Measurements from ENCODE around the gene TMEM25. TPM values are rescaled to one million over a fixed set of nuclear protein-coding genes. Genes with fewer than 3 reads are reported as not detected.
"Not testable (repeated sequence)": the region's sequence is repeated elsewhere in the genome, so short reads cannot be mapped to it uniquely, and the experiment has no call there.

The TMEM25 gene
- total RNA-seq, 1 donor from 2014 or later: 59.5 TPM

DNA sequence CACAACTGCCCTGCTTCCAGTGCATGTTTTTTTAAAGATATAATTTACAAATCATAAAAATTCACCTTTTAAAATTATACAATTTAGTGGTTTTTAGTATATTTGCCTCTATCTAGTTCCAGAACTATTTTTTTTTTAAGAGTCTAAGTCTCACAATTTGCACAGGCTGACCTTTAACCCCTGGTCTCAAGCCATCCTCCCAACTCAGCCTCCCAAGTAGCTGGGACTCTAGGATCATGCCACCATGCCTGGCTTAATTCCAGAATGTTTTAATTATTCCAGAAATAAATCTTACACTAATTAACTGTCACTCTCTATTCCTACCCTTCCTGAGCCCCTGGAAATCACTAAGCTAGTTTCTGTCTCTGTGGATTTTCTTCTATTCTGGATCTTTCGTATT lies 39.8 kb downstream of the TMEM25 start:
- no peak overlapping the region for H3K4me3 Mint-ChIP-seq (ENCODE audit: low read depth)
- H3K9me3 Mint-ChIP-seq (ENCODE audit: low read depth): no peaks in the 10 kb centered on the region
- DNase-seq (ENCODE audit: low spot score, unreplicated experiment): no peak
- peaks cover 26% of the 10 kb centered on the region for H3K4me1 Mint-ChIP-seq (ENCODE audit: low read depth)
- TF ChIP-seq, protein P1, sequence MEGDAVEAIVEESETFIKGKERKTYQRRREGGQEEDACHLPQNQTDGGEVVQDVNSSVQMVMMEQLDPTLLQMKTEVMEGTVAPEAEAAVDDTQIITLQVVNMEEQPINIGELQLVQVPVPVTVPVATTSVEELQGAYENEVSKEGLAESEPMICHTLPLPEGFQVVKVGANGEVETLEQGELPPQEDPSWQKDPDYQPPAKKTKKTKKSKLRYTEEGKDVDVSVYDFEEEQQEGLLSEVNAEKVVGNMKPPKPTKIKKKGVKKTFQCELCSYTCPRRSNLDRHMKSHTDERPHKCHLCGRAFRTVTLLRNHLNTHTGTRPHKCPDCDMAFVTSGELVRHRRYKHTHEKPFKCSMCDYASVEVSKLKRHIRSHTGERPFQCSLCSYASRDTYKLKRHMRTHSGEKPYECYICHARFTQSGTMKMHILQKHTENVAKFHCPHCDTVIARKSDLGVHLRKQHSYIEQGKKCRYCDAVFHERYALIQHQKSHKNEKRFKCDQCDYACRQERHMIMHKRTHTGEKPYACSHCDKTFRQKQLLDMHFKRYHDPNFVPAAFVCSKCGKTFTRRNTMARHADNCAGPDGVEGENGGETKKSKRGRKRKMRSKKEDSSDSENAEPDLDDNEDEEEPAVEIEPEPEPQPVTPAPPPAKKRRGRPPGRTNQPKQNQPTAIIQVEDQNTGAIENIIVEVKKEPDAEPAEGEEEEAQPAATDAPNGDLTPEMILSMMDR (IDR thresholded peaks at IDR 0.05; ENCODE audit: unreplicated experiment): no peak
- H3K27me3 Mint-ChIP-seq: no peaks in the 10 kb centered on the region
- no peak overlapping the region for H3K27ac Mint-ChIP-seq
- no peaks in the 10 kb centered on the region for H3K36me3 Mint-ChIP-seq (ENCODE audit: insufficient read depth)

DNA sequence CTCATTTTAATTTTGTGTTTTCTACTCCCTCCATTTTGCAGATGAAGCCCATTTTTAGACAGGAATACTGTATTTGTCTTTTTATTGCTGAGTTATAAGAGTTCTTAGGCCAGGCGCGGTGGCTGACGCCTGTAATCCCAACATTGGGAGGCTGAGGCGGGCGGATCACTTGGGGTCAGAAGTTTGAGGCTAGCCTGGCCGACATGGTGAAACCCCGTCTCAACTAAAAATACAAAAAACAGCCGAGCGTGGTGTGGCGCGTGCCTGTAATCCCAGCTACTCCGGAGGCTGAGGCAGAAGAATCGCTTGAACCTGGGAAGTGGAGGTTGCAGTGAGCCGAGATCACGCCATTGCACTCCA lies 40.7 kb downstream of the TMEM25 start:
- not testable (repeated sequence) for H3K9me3 Mint-ChIP-seq (ENCODE audit: low read depth)
- peak overlapping the region; percentile 94 for H3K27ac Mint-ChIP-seq

DNA sequence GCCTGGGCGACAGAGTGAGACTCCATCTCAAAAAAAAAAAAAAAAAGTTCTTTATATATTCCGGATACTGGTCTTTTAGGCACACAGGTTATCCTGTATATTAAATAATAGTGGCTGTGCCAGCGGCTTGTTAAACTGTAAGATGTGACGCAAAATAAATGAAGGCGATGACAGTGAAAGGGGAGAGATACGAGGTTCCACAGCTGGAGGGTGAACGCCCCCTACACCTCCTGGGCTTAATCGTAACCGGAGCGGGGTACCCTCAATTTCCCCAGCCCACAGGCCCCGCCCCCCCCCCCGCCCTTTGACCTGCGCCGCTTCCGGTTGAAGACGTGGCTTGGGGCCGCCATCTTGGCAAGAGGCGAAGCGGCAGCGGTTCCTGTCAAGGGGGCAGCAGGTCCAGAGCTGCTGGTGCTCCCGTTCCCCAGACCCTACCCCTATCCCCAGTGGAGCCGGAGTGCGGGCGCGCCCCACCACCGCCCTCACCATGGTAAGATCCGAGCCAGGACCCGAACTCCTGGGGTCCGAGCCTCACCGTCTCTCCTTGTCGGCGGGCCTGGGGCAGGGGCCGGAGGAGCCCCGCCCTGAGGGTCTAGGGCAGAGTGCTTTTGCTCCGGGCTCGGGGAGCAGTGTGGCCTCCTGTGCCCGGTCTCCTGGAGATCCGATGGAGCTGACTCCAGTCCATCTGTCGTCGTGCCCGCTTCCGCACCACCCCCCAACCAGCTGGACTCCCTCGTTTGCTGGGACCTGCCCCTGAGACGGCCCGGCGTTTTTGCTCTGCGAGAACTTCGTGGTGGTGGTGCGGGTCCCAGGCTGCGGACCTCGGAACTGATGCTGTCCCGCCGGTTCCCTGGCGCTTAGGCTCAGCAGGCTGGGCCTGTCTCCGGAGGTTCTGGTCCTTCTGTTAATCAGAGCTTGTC lies 41.3 kb downstream of the TMEM25 start, which contains the start of gene ARCN1:
Gene ARCN1, plus strand, starts transcription at position 349 of the 920 bp plus-strand sequence. Its CDS starts 139 bp downstream, at position 488.
- peak within 1 kb of the TSS; percentile 94 for H3K27ac Mint-ChIP-seq
- no peaks in the 10 kb centered on the region for H3K27me3 Mint-ChIP-seq
- H3K9me3 Mint-ChIP-seq (ENCODE audit: low read depth): no peaks in the 10 kb centered on the region
- peaks cover 27% of the 10 kb centered on the region for H3K4me1 Mint-ChIP-seq (ENCODE audit: low read depth)
- TF ChIP-seq, protein P1 (IDR thresholded peaks at IDR 0.05; ENCODE audit: unreplicated experiment): no peak
- DNase-seq (ENCODE audit: low spot score, unreplicated experiment): peak; percentile 52
- no peaks in the 10 kb centered on the region for H3K36me3 Mint-ChIP-seq (ENCODE audit: insufficient read depth)
- peak within 1 kb of the TSS; percentile 81 for H3K4me3 Mint-ChIP-seq (ENCODE audit: low read depth)

More for the DNA sequence above, 40.7 kb downstream of the TMEM25 start:
- DNase-seq (ENCODE audit: low spot score, unreplicated experiment); H3K36me3 Mint-ChIP-seq (ENCODE audit: insufficient read depth); H3K27me3 Mint-ChIP-seq: not testable (repeated sequence)
- Mint-ChIP-seq H3K4me1 (ENCODE audit: low read depth) (peaks cover 27% of the 10 kb centered on the region), H3K4me3 (ENCODE audit: low read depth) (peak overlapping the region; percentile 81)

DNA sequence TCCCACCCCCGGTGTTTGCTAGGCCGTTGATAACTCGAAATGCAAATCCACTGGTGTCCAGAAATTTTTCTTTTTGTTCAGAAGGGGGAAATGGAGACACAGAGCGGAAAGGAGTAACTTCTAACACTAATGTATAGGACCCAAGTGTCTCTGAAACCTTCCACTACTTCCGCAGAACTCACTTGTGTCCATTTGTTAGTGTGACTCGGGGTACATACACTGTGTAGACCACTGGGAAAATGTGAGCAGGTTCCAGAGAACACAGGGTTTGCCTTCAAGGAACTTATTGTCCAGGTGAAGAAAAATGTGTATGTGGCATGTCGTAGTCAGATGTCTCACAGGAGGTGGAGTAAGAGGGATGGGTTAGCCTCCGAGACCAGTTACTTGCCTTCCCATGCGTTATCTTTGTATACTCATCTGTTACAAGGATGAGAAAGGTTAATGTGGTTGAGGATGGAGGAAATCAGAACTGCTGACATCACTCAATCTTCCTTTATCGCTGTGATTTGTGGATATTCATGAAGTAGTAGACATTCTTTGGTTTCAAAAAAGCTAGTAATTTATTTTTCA lies 42.1 kb downstream of the TMEM25 start:
- TF ChIP-seq, protein P1 (IDR thresholded peaks at IDR 0.05; ENCODE audit: unreplicated experiment): no peak
- Mint-ChIP-seq H3K4me3 (ENCODE audit: low read depth) (peak overlapping the region; percentile 81), H3K4me1 (ENCODE audit: low read depth) (peaks cover 27% of the 10 kb centered on the region), H3K27ac (peak overlapping the region; percentile 94), H3K27me3 (no peaks in the 10 kb centered on the region), H3K9me3 (ENCODE audit: low read depth) (no peaks in the 10 kb centered on the region), H3K36me3 (ENCODE audit: insufficient read depth) (no peaks in the 10 kb centered on the region)
- DNase-seq (ENCODE audit: low spot score, unreplicated experiment): no peak

DNA sequence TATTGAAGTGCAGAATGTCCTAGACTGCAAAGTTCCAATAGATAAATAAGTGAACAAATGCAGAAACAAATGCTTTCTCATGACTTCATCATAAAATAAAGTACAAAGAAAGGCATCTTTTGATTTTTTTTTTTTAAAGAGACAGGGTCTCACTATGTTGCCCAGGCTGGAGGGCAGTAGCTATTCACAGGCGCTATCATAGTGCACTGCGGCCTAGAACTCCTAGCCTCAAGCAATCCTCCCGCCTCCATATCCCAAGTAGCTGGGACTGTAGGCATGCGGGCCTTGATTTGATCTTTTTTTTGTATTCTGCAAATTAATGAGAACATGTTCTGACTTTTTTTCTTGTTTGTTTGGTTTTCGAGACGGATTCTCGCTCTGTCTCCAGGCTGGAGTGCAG lies 43.6 kb downstream of the TMEM25 start:
- Mint-ChIP-seq H3K36me3 (ENCODE audit: insufficient read depth) (no peaks in the 10 kb centered on the region), H3K27ac (no peak overlapping the region), H3K4me1 (ENCODE audit: low read depth) (peaks cover 27% of the 10 kb centered on the region), H3K4me3 (ENCODE audit: low read depth) (peak overlapping the region; percentile 51), H3K9me3 (ENCODE audit: low read depth) (no peaks in the 10 kb centered on the region), H3K27me3 (no peaks in the 10 kb centered on the region)
- TF ChIP-seq, protein P1 (IDR thresholded peaks at IDR 0.05; ENCODE audit: unreplicated experiment): no peak
- no peak for DNase-seq (ENCODE audit: low spot score, unreplicated experiment)

DNA sequence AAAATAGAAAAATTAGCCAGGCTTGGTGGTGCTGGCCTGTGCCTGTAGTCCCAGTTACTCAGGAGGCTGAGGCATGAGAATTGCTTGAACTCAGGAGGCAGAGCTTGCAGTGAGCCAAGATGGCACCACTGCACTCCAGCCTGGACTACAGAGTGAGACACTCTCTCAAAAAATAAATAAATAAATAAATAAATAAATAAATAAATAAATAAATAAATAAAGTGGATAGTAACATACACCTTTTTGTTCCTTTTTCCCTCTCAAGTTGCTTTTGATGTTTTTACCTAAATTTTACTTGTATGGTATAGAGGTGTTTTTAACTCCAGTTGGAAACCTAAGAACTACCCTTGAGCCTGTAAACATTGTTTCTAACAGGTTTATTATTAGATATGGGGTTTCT lies 47.0 kb downstream of the TMEM25 start:
- peak overlapping the region; percentile 13 for H3K27ac Mint-ChIP-seq
- H3K4me3 Mint-ChIP-seq (ENCODE audit: low read depth); H3K27me3 Mint-ChIP-seq; DNase-seq (ENCODE audit: low spot score, unreplicated experiment); H3K9me3 Mint-ChIP-seq (ENCODE audit: low read depth); H3K36me3 Mint-ChIP-seq (ENCODE audit: insufficient read depth): not testable (repeated sequence)
- H3K4me1 Mint-ChIP-seq (ENCODE audit: low read depth): peaks cover 25% of the 10 kb centered on the region

Measured in progenitor cell of endocrine pancreas (in vitro differentiated cells).